ENCODE results near the gene LRRC1.
A peak's percentile ranks its signal among the peaks of the same experiment; 100 is the strongest.

LRRC1 gene

GRCh38 chr6:53802582-53802981 is 7.8 kb downstream of the LRRC1 start:
- no peak overlapping the region for H3K27ac ChIP-seq (ENCODE audit: extremely low read depth, low read depth, low read length)
- H3K4me1 ChIP-seq (ENCODE audit: control insufficient read depth, insufficient read depth, low read length) = peaks cover 42% of the 10 kb centered on the region
- no peak for TF ChIP-seq ZNF610 (tag by site-specific recombination; IDR thresholded peaks at IDR 0.05; ENCODE audit: borderline replicate concordance)
- TF ChIP-seq ZNF510 (tag by site-specific recombination; IDR thresholded peaks at IDR 0.05; ENCODE audit: insufficient replicate concordance) = no peak
- TF ChIP-seq BCL11A (tag by site-specific recombination; IDR thresholded peaks at IDR 0.05; ENCODE audit: low read depth) = no peak
- TF ChIP-seq PRDM6 (tag by site-specific recombination; IDR thresholded peaks at IDR 0.05) = peak; percentile 72
- TF ChIP-seq PATZ1 (tag by site-specific recombination; IDR thresholded peaks at IDR 0.05) = no peak
- 0 out of 2 replicates have a peak, but pooled peaks have one; percentile 39 for TF ChIP-seq IKZF3 (tag by site-specific recombination; IDR thresholded peaks at IDR 0.05)
- TF ChIP-seq ZBTB49 (tag by site-specific recombination; IDR thresholded peaks at IDR 0.05; ENCODE audit: low read depth) = no peak
- no peaks in the 10 kb centered on the region for H3K36me3 ChIP-seq (ENCODE audit: control insufficient read depth in 2 of 2, insufficient read depth in 1 of 2, low read length in 2 of 2)
- ChIA-PET CTCF (no interaction called here), POLR2A (no interaction called here)
- H3K4me3 ChIP-seq (ENCODE audit: low read depth, low read length) = no peak overlapping the region
- H3K9me3 ChIP-seq (ENCODE audit: control insufficient read depth, insufficient read depth, low read depth, low read length) = no peaks in the 10 kb centered on the region

- Histone ChIP-seq H3K27ac (ENCODE audit: extremely low read depth, low read depth, low read length) (no peak overlapping the region), H3K36me3 (ENCODE audit: control insufficient read depth in 2 of 2, insufficient read depth in 1 of 2, low read length in 2 of 2) (no peaks in the 10 kb centered on the region), H3K4me1 (ENCODE audit: control insufficient read depth, insufficient read depth, low read length) (peaks cover 47% of the 10 kb centered on the region), H3K4me3 (ENCODE audit: low read depth, low read length) (no peak overlapping the region), H3K9me3 (ENCODE audit: control insufficient read depth, insufficient read depth, low read depth, low read length) (no peaks in the 10 kb centered on the region)
- TF ChIP-seq BCL11B (tag by site-specific recombination; IDR thresholded peaks at IDR 0.05; ENCODE audit: low read depth) (no peak), ZNF785 (tag by site-specific recombination; IDR thresholded peaks at IDR 0.05) (no peak), ZNF175 (tag by site-specific recombination; IDR thresholded peaks at IDR 0.05) (no peak), PRDM1 (tag by site-specific recombination; IDR thresholded peaks at IDR 0.05) (no peak), ZNF521 (tag by site-specific recombination; IDR thresholded peaks at IDR 0.05) (no peak), ZNF169 (tag by site-specific recombination; IDR thresholded peaks at IDR 0.05) (no peak), ZNF658 (tag by site-specific recombination; IDR thresholded peaks at IDR 0.05) (no peak), ZEB2 (tag by site-specific recombination; IDR thresholded peaks at IDR 0.05) (no peak), FEZF1 (tag by site-specific recombination; IDR thresholded peaks at IDR 0.05) (no peak)
- CTCF ChIA-PET = no interaction called here
- POLR2A ChIA-PET = no interaction called here
Observed at GRCh38 chr6:53803081-53803860, 8.5 kb downstream of the LRRC1 start.

All from HEK293 (cell line).